Bronchial epithelial cell (primary cell): Measurements from ENCODE around the gene COX6A2. TPM values are rescaled to one million over a fixed set of nuclear protein-coding genes. Genes with fewer than 3 reads are reported as not detected.
"Not testable (repeated sequence)": the region's sequence is repeated elsewhere in the genome, so short reads cannot be mapped to it uniquely, and the experiment has no call there.

Source experiments
- DNase-seq: peaks from one replicate; pipeline ENCODE4 v3.0.0-alpha.2; 2010; ENCODE audit warnings: low read depth
- FAIRE-seq: peaks from 2 replicates; lab custom pipeline; 2011; peaks lifted over from hg19 to GRCh38; lab: Jason Lieb, UNC
- H3K27me3 ChIP-seq: 2 replicates; pipeline ENCODE4 v1.5.1; 2011; ENCODE audit warnings: low read length; ENCODE audit not compliant: control insufficient read depth, insufficient read depth
- H3K36me3 ChIP-seq: 2 replicates; pipeline ENCODE4 v1.5.1; 2011; ENCODE audit warnings: low read length; ENCODE audit not compliant: control insufficient read depth, insufficient read depth
- H3K4me3 ChIP-seq: 2 replicates; pipeline ENCODE4 v1.5.1; 2011; ENCODE audit warnings: mild to moderate bottlenecking, low read depth, low read length, control low read depth
- total RNA-seq: library from RNA; depleted of rRNA; stranded (reverse); fragments of >200 nt; gene quantifications from 2 replicates; pipeline ENCODE4 v1.2.1, GENCODE V29; 2014
- TF ChIP-seq, protein P1 (sequence below): IDR thresholded peaks from 2 replicates; pipeline ENCODE4 v1.5.1; 2011; ENCODE audit warnings: mild to moderate bottlenecking, moderate library complexity, low read length, control low read depth, inconsistent platforms; ENCODE audit not compliant: insufficient read depth, severe bottlenecking

Gene COX6A2
- total RNA-seq, 1 donor from 2014 or later, result not detected

- H3K27me3 ChIP-seq, result no peaks in the 10 kb centered on the region
- peak; percentile 74 for DNase-seq
- FAIRE-seq, result no peak
- H3K4me3 ChIP-seq, result no peak overlapping the region
- TF ChIP-seq, protein P1, sequence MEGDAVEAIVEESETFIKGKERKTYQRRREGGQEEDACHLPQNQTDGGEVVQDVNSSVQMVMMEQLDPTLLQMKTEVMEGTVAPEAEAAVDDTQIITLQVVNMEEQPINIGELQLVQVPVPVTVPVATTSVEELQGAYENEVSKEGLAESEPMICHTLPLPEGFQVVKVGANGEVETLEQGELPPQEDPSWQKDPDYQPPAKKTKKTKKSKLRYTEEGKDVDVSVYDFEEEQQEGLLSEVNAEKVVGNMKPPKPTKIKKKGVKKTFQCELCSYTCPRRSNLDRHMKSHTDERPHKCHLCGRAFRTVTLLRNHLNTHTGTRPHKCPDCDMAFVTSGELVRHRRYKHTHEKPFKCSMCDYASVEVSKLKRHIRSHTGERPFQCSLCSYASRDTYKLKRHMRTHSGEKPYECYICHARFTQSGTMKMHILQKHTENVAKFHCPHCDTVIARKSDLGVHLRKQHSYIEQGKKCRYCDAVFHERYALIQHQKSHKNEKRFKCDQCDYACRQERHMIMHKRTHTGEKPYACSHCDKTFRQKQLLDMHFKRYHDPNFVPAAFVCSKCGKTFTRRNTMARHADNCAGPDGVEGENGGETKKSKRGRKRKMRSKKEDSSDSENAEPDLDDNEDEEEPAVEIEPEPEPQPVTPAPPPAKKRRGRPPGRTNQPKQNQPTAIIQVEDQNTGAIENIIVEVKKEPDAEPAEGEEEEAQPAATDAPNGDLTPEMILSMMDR, result no peak
- H3K36me3 ChIP-seq, result peaks cover 2% of the 10 kb centered on the region
Observed at GRCh38 chr16:31453255-31454204, 25.4 kb upstream of the COX6A2 start.

- Histone ChIP-seq H3K27me3 (no peaks in the 10 kb centered on the region), H3K36me3 (peaks cover 2% of the 10 kb centered on the region), H3K4me3 (no peak overlapping the region)
- TF ChIP-seq, protein P1, result no peak
- DNase-seq, result peak; percentile 92
- FAIRE-seq, result no peak
Observed at GRCh38 chr16:31452631-31453106, 24.5 kb upstream of the COX6A2 start.

DNA sequence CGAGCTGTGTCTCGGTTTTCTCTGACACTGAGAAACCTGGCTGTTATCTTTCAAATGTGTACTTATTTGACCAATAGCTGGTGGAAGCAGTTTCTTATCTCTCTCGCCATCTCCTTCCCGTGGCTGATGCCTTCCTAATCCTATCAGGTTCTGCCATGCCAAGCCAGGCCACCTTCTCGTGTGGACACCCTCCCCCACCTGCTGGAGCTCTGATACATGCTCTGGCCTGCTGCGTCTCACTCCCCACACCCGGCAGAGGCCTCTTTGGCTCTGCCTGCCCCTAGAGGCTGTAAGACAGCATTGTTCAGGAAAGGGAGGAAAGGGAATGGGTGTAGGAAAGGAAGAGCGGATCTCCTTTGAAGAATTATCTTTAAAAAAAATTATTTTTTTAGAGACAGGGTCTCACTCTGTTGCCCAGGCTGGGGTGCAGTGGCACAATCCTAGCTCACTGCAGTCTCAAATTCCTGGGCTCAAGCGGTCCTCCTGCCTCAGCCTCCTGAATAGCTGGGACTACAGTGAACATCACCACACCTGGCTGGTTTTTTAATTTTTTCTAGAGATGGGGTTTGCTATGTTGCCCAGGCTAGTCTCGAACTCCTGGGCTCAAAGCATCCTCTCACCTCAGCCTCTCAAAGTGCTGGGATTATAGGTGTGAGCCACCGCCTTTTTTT, 23.7 kb upstream of the COX6A2 start:
- TF ChIP-seq, protein P1, result peak; percentile 74
- FAIRE-seq (no peak), DNase-seq (peak; percentile 78)
- Histone ChIP-seq H3K36me3 (peaks cover 2% of the 10 kb centered on the region), H3K27me3 (no peaks in the 10 kb centered on the region), H3K4me3 (no peak overlapping the region)

DNA sequence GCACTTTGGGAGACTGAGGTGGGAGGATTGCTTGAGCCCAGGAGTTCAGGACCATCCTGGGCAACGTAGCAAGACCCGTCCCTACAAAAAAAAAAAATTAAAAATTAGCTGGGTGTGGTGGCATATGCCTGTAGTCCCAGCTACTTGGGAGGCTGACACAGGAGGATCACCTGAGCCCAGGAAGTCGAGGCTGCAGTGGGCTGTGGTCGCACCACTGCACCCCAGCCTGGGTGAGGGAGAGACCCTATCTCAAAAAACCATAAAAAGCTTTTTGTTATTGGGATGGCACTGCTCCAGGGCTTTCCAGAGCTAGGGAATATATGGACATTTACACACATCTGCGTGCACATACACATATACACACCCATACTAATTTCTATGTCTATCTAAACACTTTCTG, 23.0 kb upstream of the COX6A2 start:
- no peak overlapping the region for H3K4me3 ChIP-seq
- no peak for FAIRE-seq
- no peak for DNase-seq
- TF ChIP-seq, protein P1, result no peak
- H3K27me3 ChIP-seq, result no peaks in the 10 kb centered on the region
- peaks cover 2% of the 10 kb centered on the region for H3K36me3 ChIP-seq

DNA sequence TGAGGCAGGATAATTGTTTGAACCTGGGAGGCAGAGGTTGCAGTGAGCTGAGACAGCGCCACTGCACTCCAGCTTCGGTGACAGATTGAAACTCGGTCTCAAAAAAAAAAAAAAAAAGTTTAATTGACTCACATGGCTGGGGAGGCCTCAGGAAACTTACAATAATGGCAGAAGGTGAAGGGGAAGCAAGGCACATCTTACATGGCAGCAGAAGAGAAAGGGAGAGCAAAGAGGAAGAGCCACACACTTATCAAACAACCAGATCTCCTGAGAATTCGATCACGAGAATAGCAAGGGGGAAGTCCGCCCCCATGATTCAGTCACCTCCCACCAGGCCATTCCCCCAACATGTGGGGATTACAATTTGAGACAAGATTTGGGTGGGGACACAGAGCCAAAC, 17.8 kb upstream of the COX6A2 start:
- not testable (repeated sequence) for H3K4me3 ChIP-seq, FAIRE-seq, H3K36me3 ChIP-seq, H3K27me3 ChIP-seq, DNase-seq

- TF ChIP-seq, protein P1, result no peak
- DNase-seq, result no peak
- FAIRE-seq, result no peak
- no peaks in the 10 kb centered on the region for H3K27me3 ChIP-seq
- H3K4me3 ChIP-seq, result no peak overlapping the region
- H3K36me3 ChIP-seq, result no peaks in the 10 kb centered on the region
Observed at GRCh38 chr16:31441956-31442355, 13.8 kb upstream of the COX6A2 start.
